Measurements from ENCODE around the gene GJB4.
"Not testable (repeated sequence)": the region's sequence is repeated elsewhere in the genome, so short reads cannot be mapped to it uniquely, and the experiment has no call there.

Gene GJB4

GRCh38 chr1:34808051-34808810 lies 48.7 kb downstream of the GJB4 start:
- no peak for DNase-seq

GRCh38 chr1:34810781-34811180 lies 51.2 kb downstream of the GJB4 start:
- not testable (repeated sequence) for DNase-seq
